HUES6 (cell line): ENCODE measurements around the gene TCP11L1.
A peak's percentile ranks its signal among the peaks of the same experiment; 100 is the strongest.

ENCODE experiments used
- H3K27ac ChIP-seq: 2 replicates; pipeline ENCODE4 v1.7.0; 2013; ENCODE audit warnings: low read depth, mild to moderate bottlenecking, low read length, inconsistent platforms
- H3K27me3 ChIP-seq: 2 replicates; pipeline ENCODE4 v1.6.1; 2013; ENCODE audit warnings: low read length; ENCODE audit not compliant: control insufficient read depth, insufficient read depth
- H3K36me3 ChIP-seq: 2 replicates; pipeline ENCODE4 v1.6.1; 2013; ENCODE audit warnings: low read length; ENCODE audit not compliant: control insufficient read depth, insufficient read depth
- H3K4me1 ChIP-seq: 2 replicates; pipeline ENCODE4 v1.6.1; 2013; ENCODE audit warnings: low read length; ENCODE audit not compliant: control insufficient read depth, insufficient read depth
- H3K4me3 ChIP-seq: 2 replicates; pipeline ENCODE4 v1.5.1; 2013; ENCODE audit warnings: low read depth, low read length
- H3K9ac ChIP-seq: one replicate; pipeline ENCODE4 v1.6.1; 2013; ENCODE audit warnings: mild to moderate bottlenecking, low read length
- H3K9me3 ChIP-seq: 2 replicates; pipeline ENCODE4 v1.6.1; 2013; ENCODE audit warnings: low read depth, low read length; ENCODE audit not compliant: control insufficient read depth, insufficient read depth

Gene TCP11L1

DNA sequence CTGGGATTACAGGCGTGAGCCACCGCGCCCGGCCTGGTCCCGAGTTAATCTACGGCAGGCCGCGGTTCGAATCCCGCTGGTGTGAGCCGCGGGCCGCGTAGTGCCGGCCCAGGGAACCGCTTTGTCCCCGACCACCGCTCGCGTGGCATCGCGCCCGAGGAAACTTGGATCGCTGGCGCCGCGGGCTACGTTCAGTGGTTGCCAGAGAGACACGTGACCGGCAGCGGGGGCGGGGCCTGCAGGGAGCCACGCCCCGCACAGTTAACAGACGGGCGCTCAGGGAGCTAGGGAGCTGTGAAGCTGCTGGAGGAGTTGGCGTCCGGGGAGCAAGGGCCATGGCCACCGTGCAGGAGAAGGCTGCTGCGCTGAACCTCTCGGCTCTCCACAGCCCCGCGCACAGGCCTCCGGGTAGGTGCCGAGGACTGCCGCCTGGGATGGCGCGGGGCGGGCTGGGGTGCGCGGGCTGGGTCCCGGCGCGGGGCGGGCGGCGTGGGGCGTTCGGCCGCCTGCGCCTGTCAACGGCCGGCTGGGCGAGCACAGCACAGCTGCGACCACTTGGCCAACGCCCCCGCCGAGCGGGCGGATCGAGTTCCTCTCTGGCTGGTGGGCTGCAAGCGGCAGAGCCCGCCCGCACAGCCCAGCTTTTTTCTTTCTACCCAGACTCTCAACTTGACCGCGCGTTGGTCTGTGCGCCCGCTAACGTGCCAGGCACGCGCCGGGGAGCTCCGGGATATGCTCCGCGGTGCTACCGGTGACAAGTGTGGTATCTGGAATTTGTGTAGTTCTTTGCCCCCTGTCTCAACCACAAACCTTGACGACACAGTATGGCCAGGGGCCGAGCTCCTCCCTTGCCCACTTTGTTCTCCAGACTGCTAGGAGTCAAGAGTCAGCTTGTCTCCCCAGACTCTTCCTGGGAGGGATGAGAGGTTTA, 23.5 kb upstream of the TCP11L1 start, which contains the start of gene DEPDC7:
TSS of gene DEPDC7 (plus strand) at position 258 of the 931 bp plus-strand sequence. CDS start at position 336, 78 bp downstream.
- Histone ChIP-seq H3K27ac (no peak within 1 kb of the TSS), H3K9me3 (no peaks in the 10 kb centered on the region), H3K27me3 (peaks cover 14% of the 10 kb centered on the region), H3K4me1 (peaks cover 14% of the 10 kb centered on the region), H3K9ac (peak within 1 kb of the TSS; percentile 54), H3K36me3 (no peaks in the 10 kb centered on the region), H3K4me3 (peak within 1 kb of the TSS; percentile 74)

DNA sequence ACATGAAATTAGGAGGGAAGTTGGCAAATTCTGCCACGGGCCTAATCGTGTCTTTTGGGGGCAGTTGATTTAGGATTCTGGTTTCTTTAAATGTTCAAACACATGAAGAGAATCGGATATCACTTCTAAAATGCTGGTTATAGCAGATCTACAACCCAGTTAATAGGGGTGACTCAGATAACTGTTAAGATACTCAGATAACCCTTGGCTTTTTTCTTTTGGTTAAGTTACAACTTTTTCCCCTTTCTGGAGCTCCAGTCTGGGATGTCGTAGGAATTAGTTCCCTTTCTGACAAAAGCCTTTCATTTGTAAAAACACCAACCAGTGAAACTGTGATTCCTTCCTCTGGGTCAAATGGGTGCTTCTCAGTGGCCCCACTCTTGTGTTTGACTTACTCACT, 22.7 kb upstream of the TCP11L1 start:
- Histone ChIP-seq H3K9me3 (no peaks in the 10 kb centered on the region), H3K9ac (peak overlapping the region; percentile 54), H3K4me3 (peak overlapping the region; percentile 74), H3K36me3 (no peaks in the 10 kb centered on the region), H3K27ac (no peak overlapping the region), H3K27me3 (peaks cover 14% of the 10 kb centered on the region), H3K4me1 (peaks cover 14% of the 10 kb centered on the region)

DNA sequence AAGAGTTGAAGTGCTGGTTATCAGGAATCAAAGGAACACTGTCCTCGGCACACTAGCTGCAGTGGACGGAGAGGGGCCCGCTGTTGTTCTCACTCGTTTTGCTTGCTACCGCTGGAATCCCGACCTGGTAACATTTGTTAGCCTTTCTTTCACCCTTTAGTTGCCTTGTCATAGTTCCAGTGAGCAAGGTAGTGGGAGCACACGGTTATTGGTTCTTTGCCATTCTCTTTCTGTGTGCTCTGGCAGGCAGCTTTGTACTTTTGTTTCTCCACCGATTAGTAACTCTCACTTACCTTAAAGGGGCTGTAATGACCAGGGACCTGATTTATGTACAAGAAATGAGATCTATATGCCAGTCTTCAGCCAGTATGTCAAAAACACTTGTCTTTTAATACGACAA, 21.9 kb upstream of the TCP11L1 start:
- Histone ChIP-seq H3K27me3 (peaks cover 14% of the 10 kb centered on the region), H3K9ac (no peak overlapping the region), H3K4me3 (no peak overlapping the region), H3K27ac (no peak overlapping the region), H3K36me3 (no peaks in the 10 kb centered on the region), H3K4me1 (peaks cover 14% of the 10 kb centered on the region), H3K9me3 (no peaks in the 10 kb centered on the region)

DNA sequence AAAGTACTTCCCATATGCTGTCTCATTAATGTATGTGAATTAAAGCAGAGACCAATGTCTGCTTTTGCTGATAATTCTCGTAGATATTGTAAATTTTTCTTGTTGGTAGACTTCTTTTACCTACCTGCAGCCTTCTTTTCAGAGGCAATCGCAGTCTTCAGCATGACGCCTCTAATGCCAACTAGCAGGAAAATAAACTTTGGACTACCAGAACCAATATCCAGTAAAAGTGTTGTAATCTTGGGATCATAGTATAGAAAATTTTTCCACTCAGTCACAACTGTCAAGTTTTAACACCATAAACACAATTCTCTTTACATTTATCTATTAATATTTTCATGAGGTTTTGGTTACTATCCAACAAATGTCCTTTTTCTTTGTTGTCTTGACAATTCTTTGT, 21.4 kb upstream of the TCP11L1 start:
- peaks cover 14% of the 10 kb centered on the region for H3K27me3 ChIP-seq
- no peaks in the 10 kb centered on the region for H3K36me3 ChIP-seq
- H3K9ac ChIP-seq = no peak overlapping the region
- peaks cover 14% of the 10 kb centered on the region for H3K4me1 ChIP-seq
- H3K9me3 ChIP-seq = no peaks in the 10 kb centered on the region
- H3K27ac ChIP-seq = no peak overlapping the region
- no peak overlapping the region for H3K4me3 ChIP-seq

DNA sequence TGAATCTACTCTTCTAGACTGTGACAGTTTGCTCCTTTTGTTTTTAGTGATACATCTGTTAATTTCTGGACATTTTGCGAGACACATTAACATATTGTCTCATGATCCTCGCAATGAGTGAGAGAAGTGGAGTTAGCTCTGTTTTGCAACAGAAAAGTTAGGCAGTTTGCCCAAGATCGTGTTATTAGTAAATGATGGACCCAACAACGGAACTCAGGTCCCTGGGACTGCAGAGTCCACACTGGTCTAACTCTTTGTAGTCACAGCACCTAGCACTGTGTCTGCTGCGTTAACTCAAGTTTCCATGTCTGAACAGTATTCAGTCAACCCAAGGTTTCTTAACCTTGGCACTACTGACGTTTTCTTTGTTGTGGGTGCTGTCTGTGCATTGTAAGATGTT, 20.5 kb upstream of the TCP11L1 start:
- H3K36me3 ChIP-seq = no peaks in the 10 kb centered on the region
- peaks cover 14% of the 10 kb centered on the region for H3K27me3 ChIP-seq
- peaks cover 14% of the 10 kb centered on the region for H3K4me1 ChIP-seq
- H3K9me3 ChIP-seq = no peaks in the 10 kb centered on the region
- no peak overlapping the region for H3K4me3 ChIP-seq
- no peak overlapping the region for H3K27ac ChIP-seq
- no peak overlapping the region for H3K9ac ChIP-seq

DNA sequence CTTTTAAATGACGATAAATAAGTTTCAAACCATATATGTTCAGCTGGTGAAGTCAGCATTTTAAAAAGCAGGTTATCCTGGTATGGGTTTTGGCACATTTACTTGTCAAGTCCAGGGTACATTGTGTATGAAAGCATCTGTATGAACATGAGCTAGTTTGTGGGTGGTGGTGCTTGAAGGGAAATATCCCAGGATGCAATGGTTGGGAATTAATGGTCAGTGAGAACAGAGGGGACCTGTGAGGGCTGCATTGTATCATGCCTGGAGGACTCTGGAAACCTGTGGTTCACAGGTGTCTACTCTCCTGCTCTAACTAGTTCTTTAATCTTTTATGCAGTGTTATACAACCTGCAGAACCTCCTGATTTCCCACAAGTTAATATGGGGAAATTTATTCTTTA, 17.9 kb upstream of the TCP11L1 start:
- H3K27me3 ChIP-seq = peaks cover 7% of the 10 kb centered on the region
- peaks cover 21% of the 10 kb centered on the region for H3K4me1 ChIP-seq
- no peak overlapping the region for H3K27ac ChIP-seq
- no peaks in the 10 kb centered on the region for H3K36me3 ChIP-seq
- no peak overlapping the region for H3K4me3 ChIP-seq
- no peak overlapping the region for H3K9ac ChIP-seq
- H3K9me3 ChIP-seq = no peaks in the 10 kb centered on the region

DNA sequence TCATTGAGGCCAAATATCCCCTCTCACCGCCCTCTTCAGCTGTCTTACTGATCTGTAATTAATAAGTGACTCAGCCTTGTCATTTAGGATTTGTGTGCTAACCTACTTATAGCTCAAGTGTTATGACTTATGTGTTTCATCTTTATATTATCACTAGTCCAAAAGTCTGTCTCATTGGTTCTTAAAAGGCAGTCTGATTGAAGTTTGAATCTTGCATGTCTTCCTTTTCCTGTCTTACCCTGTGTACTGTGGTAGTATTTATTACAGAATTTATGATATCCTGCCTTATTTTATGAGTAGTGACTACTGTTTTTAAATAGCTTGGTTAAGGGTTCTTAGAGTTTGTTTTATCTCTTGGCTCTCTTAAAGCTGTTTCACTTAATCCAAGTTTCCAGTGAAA, 17.4 kb upstream of the TCP11L1 start:
- H3K27ac ChIP-seq = no peak overlapping the region
- no peaks in the 10 kb centered on the region for H3K9me3 ChIP-seq
- H3K4me1 ChIP-seq = peaks cover 16% of the 10 kb centered on the region

DNA sequence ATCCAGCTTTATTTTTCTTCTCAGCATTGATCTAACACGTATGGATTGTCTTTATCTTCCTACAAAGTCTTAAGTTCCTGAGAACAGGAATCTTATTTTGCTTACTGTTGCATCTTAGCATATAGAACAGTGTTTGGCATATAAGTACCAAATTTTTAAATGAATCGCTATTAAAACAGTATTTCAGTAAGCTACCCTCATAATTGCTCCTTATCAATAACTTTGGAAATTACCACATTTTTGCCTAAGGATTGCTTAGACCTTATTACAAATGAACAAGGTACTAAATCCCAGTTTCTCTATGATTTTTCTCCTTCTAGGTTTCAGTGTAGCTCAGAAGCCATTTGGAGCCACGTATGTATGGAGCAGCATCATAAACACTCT, 14.0 kb upstream of the TCP11L1 start:
- Histone ChIP-seq H3K27me3 (no peaks in the 10 kb centered on the region), H3K36me3 (no peaks in the 10 kb centered on the region), H3K4me1 (peaks cover 10% of the 10 kb centered on the region), H3K4me3 (no peak overlapping the region), H3K9ac (no peak overlapping the region), H3K9me3 (no peaks in the 10 kb centered on the region), H3K27ac (no peak overlapping the region)

More for the DNA sequence above, 17.4 kb upstream of the TCP11L1 start:
- no peak overlapping the region for H3K4me3 ChIP-seq
- H3K9ac ChIP-seq = no peak overlapping the region
- no peaks in the 10 kb centered on the region for H3K36me3 ChIP-seq
- H3K27me3 ChIP-seq = 0 out of 2 replicates have a peak, but pooled peaks cover 2% of the 10 kb centered on the region

DNA sequence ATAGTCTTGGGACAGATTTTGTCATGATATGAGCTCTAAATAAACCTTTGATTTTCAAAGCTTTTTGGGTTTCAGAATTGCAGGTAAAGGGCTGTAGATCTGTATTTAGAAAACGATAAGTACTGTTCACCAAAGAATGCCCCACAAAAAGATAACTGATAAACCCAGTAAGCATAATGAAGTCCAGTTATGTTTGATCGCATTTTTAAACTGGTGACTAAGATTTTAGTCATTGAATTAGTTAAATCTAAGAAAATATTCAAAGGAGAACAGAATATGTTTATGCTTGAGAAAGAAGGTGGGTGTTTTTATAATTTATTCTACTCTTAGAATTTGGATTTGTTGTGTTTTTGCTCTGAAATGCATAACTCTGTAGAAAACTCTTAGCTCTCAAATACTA, 12.1 kb upstream of the TCP11L1 start:
- Histone ChIP-seq H3K9me3 (no peaks in the 10 kb centered on the region), H3K4me1 (peaks cover 10% of the 10 kb centered on the region), H3K27me3 (no peaks in the 10 kb centered on the region), H3K9ac (no peak overlapping the region), H3K4me3 (no peak overlapping the region), H3K36me3 (no peaks in the 10 kb centered on the region; the same call in 1 of the 2 replicates), H3K27ac (no peak overlapping the region)

DNA sequence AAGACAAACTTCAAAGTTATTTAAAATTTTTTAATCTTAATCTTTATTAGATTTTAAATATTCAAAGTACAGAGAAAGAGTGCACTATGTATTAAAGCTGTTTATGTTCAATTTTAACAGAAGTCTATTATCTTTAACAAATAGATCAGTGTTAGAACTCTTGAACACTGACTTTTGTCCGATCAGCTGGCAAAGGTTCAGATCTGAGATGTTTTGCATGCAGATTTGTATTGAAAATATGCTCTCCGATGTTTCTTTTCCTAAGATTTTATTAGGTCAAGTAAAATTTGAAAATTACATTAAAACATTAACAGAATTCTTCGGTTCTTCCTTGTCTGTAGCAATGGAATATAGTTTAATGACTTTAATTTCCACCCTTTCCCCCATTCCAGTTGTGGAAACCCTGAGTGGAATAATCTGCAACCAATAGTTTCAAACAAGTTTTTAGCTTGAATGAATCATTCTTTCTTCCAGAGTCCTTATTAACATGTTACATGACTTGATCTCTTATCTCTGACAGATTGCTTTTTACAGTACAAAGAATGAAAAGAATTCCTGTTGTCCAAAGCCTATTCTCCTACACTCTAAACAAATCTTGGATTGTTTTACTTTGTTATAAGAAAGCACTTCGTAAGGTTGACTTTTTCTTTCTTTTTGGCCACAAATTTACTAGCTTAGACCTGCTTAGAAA, 11.4 kb upstream of the TCP11L1 start:
- Histone ChIP-seq H3K9ac (no peak overlapping the region), H3K27ac (no peak overlapping the region), H3K4me1 (peaks cover 10% of the 10 kb centered on the region), H3K9me3 (no peaks in the 10 kb centered on the region), H3K27me3 (no peaks in the 10 kb centered on the region), H3K36me3 (no peaks in the 10 kb centered on the region; the same call in 1 of the 2 replicates), H3K4me3 (no peak overlapping the region)

DNA sequence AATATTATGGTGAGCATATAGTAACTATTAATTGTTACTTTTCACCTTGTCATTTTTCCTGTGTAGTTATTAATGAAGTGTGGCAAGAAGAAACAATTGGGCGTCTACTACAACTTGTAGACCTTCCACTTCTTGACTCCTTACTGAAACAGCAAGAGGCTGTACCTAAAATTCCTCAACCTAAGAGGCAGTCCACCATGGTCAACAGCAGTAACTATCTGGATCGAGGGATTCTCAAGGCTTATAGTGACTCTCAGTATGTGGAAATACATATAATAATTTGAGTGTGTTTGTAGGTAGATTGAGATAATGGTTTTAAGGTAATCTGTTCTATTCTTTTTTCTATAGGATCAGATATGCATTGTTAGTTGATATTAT, 10.8 kb upstream of the TCP11L1 start:
- no peak overlapping the region for H3K9ac ChIP-seq
- H3K27ac ChIP-seq = no peak overlapping the region
- H3K36me3 ChIP-seq = no peaks in the 10 kb centered on the region; the same call in 1 of the 2 replicates
- no peak overlapping the region for H3K4me3 ChIP-seq
- H3K9me3 ChIP-seq = no peaks in the 10 kb centered on the region
- no peaks in the 10 kb centered on the region for H3K27me3 ChIP-seq
- H3K4me1 ChIP-seq = peaks cover 10% of the 10 kb centered on the region
